Transverse colon (tissue), 4 donors: Measurements from ENCODE around the gene CDH13. TPM values are rescaled to one million over a fixed set of nuclear protein-coding genes. Genes with fewer than 3 reads are reported as not detected.

Source experiments
- DNase-seq: peaks from one replicate; pipeline ENCODE4 v3.0.0-alpha.2; 2019
- H3K27ac ChIP-seq, 4 donors: fragments of 200-600 bp; sonication (generic); 2 replicates each; pipeline ENCODE4 v1.5.1; 2016 to 2018; ENCODE audit warnings: inconsistent platforms in 4 of 4
- H3K27me3 ChIP-seq: fragments of 200-600 bp; sonication (generic); 2 replicates; pipeline ENCODE4 v1.5.1; 2017; ENCODE audit warnings: inconsistent platforms
- H3K36me3 ChIP-seq, 4 donors: fragments of 200-600 bp; sonication (generic); 2 replicates each; pipeline ENCODE4 v1.5.1; 2017 to 2019; ENCODE audit warnings: inconsistent platforms in 4 of 4
- H3K4me1 ChIP-seq, 4 donors: fragments of 200-600 bp; sonication (generic); 2 replicates each; pipeline ENCODE4 v1.5.1; 2017 to 2020; ENCODE audit warnings: inconsistent platforms in 4 of 4
- H3K4me3 ChIP-seq, 4 donors: fragments of 200-600 bp; sonication (generic); 1 replicate in 1 of 4; 2 replicates in 3 of 4; pipeline versions ENCODE4 v1.5.1 to v1.6.1; 2017 to 2019; ENCODE audit warnings: inconsistent platforms in 4 of 4
- H3K9me3 ChIP-seq, 2 donors: fragments of 200-600 bp; sonication (generic); 2 replicates each; pipeline ENCODE4 v1.5.1; 2017 to 2019; ENCODE audit warnings: inconsistent platforms in 2 of 2
- CTCF ChIP-seq, 5 experiments: fragments of 200-600 bp in 3 of 5; fragments of 450-650 bp in 2 of 5; sonication (generic) in 3 of 5; IDR thresholded peaks; 1 replicate in 2 of 5; 2 replicates in 3 of 5; pipeline ENCODE4 v1.5.1; 2016 to 2017; ENCODE audit warnings: antibody characterized with exemption in 5 of 5, inconsistent platforms in 3 of 5, mild to moderate bottlenecking in 2 of 5, moderate library complexity in 1 of 5
- EP300 ChIP-seq: sonication (generic); formaldehyde crosslinking; IDR thresholded peaks from one replicate; pipeline ENCODE4 v1.6.1; 2017; ENCODE audit warnings: antibody characterized with exemption, low read depth
- POLR2A ChIP-seq: fragments of 450-650 bp; IDR thresholded peaks from one replicate; pipeline ENCODE4 v1.6.1; 2016; ENCODE audit warnings: antibody characterized with exemption, mild to moderate bottlenecking, moderate library complexity
- POLR2AphosphoS5 ChIP-seq, 3 donors: sonication (generic); formaldehyde crosslinking; IDR thresholded peaks; one replicate each; pipeline ENCODE4 v1.6.1; 2016; ENCODE audit warnings: antibody characterized with exemption in 3 of 3
- WGBS, 2 donors: methylation state at CpG; one replicate each; pipeline ENCODE4 v1.1.5; 2018; ENCODE audit warnings: low coverage in 1 of 2; 5-methylcytosine and 5-hydroxymethylcytosine counted together
- in situ Hi-C, 4 donors: fragments of 200-750 bp; cut with MboI; loops; one replicate each; pipeline versions ENCODE4 v1.15.0 to v1.15.1; 2017; ENCODE audit warnings: low sequenced_read_pairs in 3 of 4, low pct_ligation_motif_present in 1 of 4, low pct_unique_long_range_greater_than_20kb in 1 of 4
- intact Hi-C: fragments of 100-400 bp; cut with DNase I; formaldehyde crosslinking; loops from one replicate; pipeline ENCODE4 v1.15.1; 2023; ENCODE audit warnings: low total_unique reads
- total RNA-seq, 4 donors: library from RNA; depleted of rRNA; stranded (reverse); fragments of >200 nt; gene quantifications; one replicate each; pipeline ENCODE4 v1.1.0, GENCODE V29; 2016

CDH13 gene
- total RNA-seq, 4 donors from 2014 or later, result 3.8 to 28.1 (median 5.8) TPM

GRCh38 chr16:83211711-83212110 is 584.9 kb downstream of the CDH13 start:
- no peak for DNase-seq
- no peaks in the 10 kb centered on the region for H3K36me3 ChIP-seq
- no peaks in the 10 kb centered on the region for H3K4me1 ChIP-seq
- no peaks in the 10 kb centered on the region for H3K27me3 ChIP-seq
- TF ChIP-seq EP300 (no peak), POLR2A (no peak), POLR2AphosphoS5 (IDR thresholded peaks at IDR 0.05) (no peak), CTCF (IDR thresholded peaks at IDR 0.05) (no peak)
- no peak overlapping the region for H3K4me3 ChIP-seq
- WGBS, 2 donors, result 70 to 78% methylated on average over 3 to 6 of the region's 6 CpGs
- intact Hi-C loops, result no loop called here
- in situ Hi-C loops, result loop anchor here in 3 of 4 donors (10.0 to 25.0 kb wide), 3 partner anchors 101 to 949 kb away; no protein-coding TSS in a partner anchor
- H3K9me3 ChIP-seq, result no peaks in the 10 kb centered on the region
- no peak overlapping the region for H3K27ac ChIP-seq

- TF ChIP-seq POLR2AphosphoS5 (IDR thresholded peaks at IDR 0.05), result no peak
- TF ChIP-seq EP300, result no peak
- TF ChIP-seq POLR2A, result no peak
- TF ChIP-seq CTCF (IDR thresholded peaks at IDR 0.05), result no peak
- Histone ChIP-seq H3K9me3 (no peaks in the 10 kb centered on the region), H3K4me1 (no peaks in the 10 kb centered on the region), H3K27me3 (no peaks in the 10 kb centered on the region), H3K27ac (no peak overlapping the region), H3K36me3 (no peaks in the 10 kb centered on the region), H3K4me3 (no peak overlapping the region)
- in situ Hi-C loops, result loop anchor here in 3 of 4 donors (10.0 to 25.0 kb wide), 3 partner anchors 100 to 950 kb away; no protein-coding TSS in a partner anchor
- no peak for DNase-seq
- WGBS, 2 donors, result 62 to 63% methylated on average over 2 to 5 of the region's 5 CpGs
- intact Hi-C loops, result no loop called here
Measured at GRCh38 chr16:83212301-83212841, 585.6 kb downstream of the CDH13 start.

- no peaks in the 10 kb centered on the region for H3K36me3 ChIP-seq
- no peak for TF ChIP-seq EP300
- TF ChIP-seq POLR2AphosphoS5 (IDR thresholded peaks at IDR 0.05), result no peak
- no peak for TF ChIP-seq POLR2A
- H3K27ac ChIP-seq, result no peak overlapping the region
- H3K27me3 ChIP-seq, result no peaks in the 10 kb centered on the region
- H3K4me3 ChIP-seq, result no peak overlapping the region
- in situ Hi-C loops (loop anchor here in 3 of 4 donors (10.0 to 25.0 kb wide), 3 partner anchors 98 to 952 kb away; no protein-coding TSS in a partner anchor), intact Hi-C loops (no loop called here)
- H3K4me1 ChIP-seq, result no peaks in the 10 kb centered on the region
- DNase-seq, result no peak
- H3K9me3 ChIP-seq, result no peaks in the 10 kb centered on the region
- 88 to 89% methylated on average over 1 to 5 of the region's 5 CpGs for WGBS, 2 donors
Measured at GRCh38 chr16:83214671-83215070, 587.9 kb downstream of the CDH13 start.

- no peaks in the 10 kb centered on the region for H3K36me3 ChIP-seq
- no peaks in the 10 kb centered on the region for H3K9me3 ChIP-seq
- H3K27me3 ChIP-seq, result no peaks in the 10 kb centered on the region
- peak; percentile 37 for DNase-seq
- in situ Hi-C loops, result loop anchor here in 3 of 4 donors (10.0 to 25.0 kb wide), 3 partner anchors 97 to 953 kb away; no protein-coding TSS in a partner anchor
- H3K4me3 ChIP-seq, result no peak overlapping the region
- TF ChIP-seq EP300, result no peak
- peak; percentile 67 to 92 (median 82) for TF ChIP-seq CTCF (IDR thresholded peaks at IDR 0.05)
- TF ChIP-seq POLR2AphosphoS5 (IDR thresholded peaks at IDR 0.05), result no peak
- no peak overlapping the region for H3K27ac ChIP-seq
- intact Hi-C loops, result no loop called here
- 14 to 30% methylated on average over 8 to 9 of the region's 9 CpGs for WGBS, 2 donors
- H3K4me1 ChIP-seq, result no peaks in the 10 kb centered on the region
Measured at GRCh38 chr16:83215406-83216001, 588.7 kb downstream of the CDH13 start.
